Heart left ventricle (tissue), 16 donors: Measurements from ENCODE around the gene OLFM3. TPM values are rescaled to one million over a fixed set of nuclear protein-coding genes. Genes with fewer than 3 reads are reported as not detected.
A peak's percentile ranks its signal among the peaks of the same experiment; 100 is the strongest.

Source experiments
- ATAC-seq, 4 donors: fragments of 200-7000 bp; cut with Tn5 transposase; one replicate each; pipeline ENCODE4 v1.9.1; 2020 to 2022; ENCODE audit warnings: moderate library complexity in 4 of 4, mild to moderate bottlenecking in 3 of 4, moderate number of reproducible peaks in 1 of 4
- DNase-seq, 5 donors: peaks; one replicate each; pipeline ENCODE4 v3.0.0-alpha.2; 2020
- H3K27ac ChIP-seq, 12 donors: fragments of 200-600 bp; sonication (generic) in 4 of 12; one replicate each; pipeline versions ENCODE4 v1.5.0 to v1.8.0; 2016 to 2022; ENCODE audit warnings: mild to moderate bottlenecking in 2 of 12
- H3K27me3 ChIP-seq, 9 donors: fragments of 200-600 bp; sonication (generic) in 2 of 9; one replicate each; pipeline versions ENCODE4 v1.5.1 to v1.8.0; 2016 to 2022; ENCODE audit warnings: mild to moderate bottlenecking in 3 of 9
- H3K36me3 ChIP-seq, 9 donors: fragments of 200-600 bp; sonication (generic) in 2 of 9; one replicate each; pipeline versions ENCODE4 v1.5.0 to v1.8.0; 2018 to 2022; ENCODE audit warnings: mild to moderate bottlenecking in 2 of 9
- H3K4me1 ChIP-seq, 12 donors: fragments of 200-600 bp; sonication (generic) in 4 of 12; one replicate each; pipeline versions ENCODE4 v1.5.0 to v1.8.0; 2016 to 2022; ENCODE audit warnings: mild to moderate bottlenecking in 3 of 12
- H3K4me3 ChIP-seq, 12 donors: fragments of 200-600 bp; sonication (generic) in 4 of 12; one replicate each; pipeline versions ENCODE4 v1.5.0 to v1.8.0; 2017 to 2022; ENCODE audit warnings: mild to moderate bottlenecking in 9 of 12, moderate library complexity in 4 of 12
- H3K9me3 ChIP-seq, 12 donors: fragments of 200-600 bp; sonication (generic) in 4 of 12; one replicate each; pipeline versions ENCODE4 v1.5.0 to v1.8.0; 2016 to 2022; ENCODE audit warnings: mild to moderate bottlenecking in 1 of 12
- CTCF ChIP-seq, 12 donors: fragments of 200-600 bp; sonication (generic) in 4 of 12; IDR thresholded peaks; one replicate each; pipeline versions ENCODE4 v1.5.0 to v1.8.0; 2018 to 2022; ENCODE audit warnings: antibody characterized with exemption in 12 of 12, mild to moderate bottlenecking in 5 of 12
- POLR2A ChIP-seq, 2 donors: fragments of 450-650 bp; IDR thresholded peaks; one replicate each; pipeline ENCODE4 v1.6.1; 2017; ENCODE audit warnings: antibody characterized with exemption in 2 of 2, mild to moderate bottlenecking in 2 of 2, moderate library complexity in 2 of 2
- WGBS, 4 donors: extraction: QIAGEN DNeasy Blood & Tissue Kit in 2 of 4; methylation state at CpG; one replicate each; pipeline versions ENCODE4 v1.1.5 to v1.1.7; 2013 to 2018; 5-methylcytosine and 5-hydroxymethylcytosine counted together
- intact Hi-C, 10 donors: fragments of 100-400 bp; cut with DNase I; formaldehyde crosslinking; loops; one replicate each; pipeline versions ENCODE4 v1.11.1 to v1.14.2; 2022
- polyA plus RNA-seq, 2 donors: library from polyadenylated mRNA; stranded (reverse); fragments of 200-250 nt; gene quantifications; one replicate each; pipeline ENCODE4 v1.2.3, GENCODE V29; 2013
- total RNA-seq, 9 donors: library from RNA; depleted of rRNA in 2 of 9; stranded (reverse); fragments of >200 nt in 2 of 9; fragmentation: NEBNext Ultra II Directional in 3 of 9; extraction: Animal tissue kit (Norgen Biotek cat#: 25700) in 3 of 9; gene quantifications; one replicate each; pipeline versions ENCODE4 v1.1.0 to v1.2.4, GENCODE V29; 2016 to 2023
- donor health status: ischemic (EF 13 %, LVEDD 7.1; RV severe dilation, severe dysfunction).
- donor health status: healthy with polysubstance abuse.
- donor health status: DM: no; HTN: yes; CAD: no.
- donor health status: DM: no; HTN: no; CAD: no.
- donor health status: ischemic (EF 25% LVEDD 6.9; RV normal size, moderate dysfunction).
- donor health status: ischemic (EF 25% LVEDD 5.7; RV mildly dilated, moderate dysfunction).
- donor health status: healthy.
- donor health status: DM: yes; HTN: yes; CAD: no.
- donor health status: ischemic (EF 35%, LVEDD 5.7; RV mildly dilated, moderate dysfunction).
- donor health status: nonischemic (EF 11% LVEDD 7.7; RV severe dilation, severe dysfunction).
- donor health status: DM: yes; HTN: yes; CAD: no.
- donor health status: PGD.
- donor health status: ischemic (EF 29% LVEDD 5.4; RV normal size, mild dysfunction).
- donor health status: nonischemic (EF 23%, LVEDD 6.1; RV moderate dilation, normal function).

The OLFM3 gene
- total and polyA plus RNA-seq, 11 donors, result not detected

DNA sequence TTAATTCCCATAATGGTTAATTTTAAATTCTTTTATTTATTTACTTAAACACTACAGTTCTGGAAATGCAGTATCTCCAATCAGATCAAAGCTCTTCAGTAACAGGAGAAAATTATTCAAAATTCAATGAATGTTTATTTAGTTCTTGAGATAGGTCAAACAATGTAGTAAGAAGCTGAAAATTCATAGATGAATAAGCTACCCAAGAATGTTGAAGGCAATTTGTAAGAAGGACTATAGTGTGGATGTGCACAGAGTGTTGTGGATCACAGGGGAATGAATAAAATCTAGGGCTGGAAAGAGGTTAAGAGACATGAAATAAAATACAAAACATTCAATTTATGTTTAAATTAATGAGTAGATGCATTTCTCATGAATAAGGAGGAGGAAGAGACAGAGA is 72.0 kb downstream of the OLFM3 start:
- TF ChIP-seq POLR2A (IDR thresholded peaks at IDR 0.05) (no peak), CTCF (IDR thresholded peaks at IDR 0.05) (no peak)
- ATAC-seq, result no peak
- H3K9me3 ChIP-seq, result no peaks in the 10 kb centered on the region
- intact Hi-C loops, result loop anchor here in 1 of 10 donors (10.0 kb wide), 1 partner anchor 270 kb away; no protein-coding TSS in a partner anchor
- no peak overlapping the region for H3K27ac ChIP-seq
- no peaks in the 10 kb centered on the region for H3K4me1 ChIP-seq
- DNase-seq, result no peak
- no peaks in the 10 kb centered on the region for H3K27me3 ChIP-seq
- no peaks in the 10 kb centered on the region for H3K36me3 ChIP-seq
- H3K4me3 ChIP-seq, result no peak overlapping the region

DNA sequence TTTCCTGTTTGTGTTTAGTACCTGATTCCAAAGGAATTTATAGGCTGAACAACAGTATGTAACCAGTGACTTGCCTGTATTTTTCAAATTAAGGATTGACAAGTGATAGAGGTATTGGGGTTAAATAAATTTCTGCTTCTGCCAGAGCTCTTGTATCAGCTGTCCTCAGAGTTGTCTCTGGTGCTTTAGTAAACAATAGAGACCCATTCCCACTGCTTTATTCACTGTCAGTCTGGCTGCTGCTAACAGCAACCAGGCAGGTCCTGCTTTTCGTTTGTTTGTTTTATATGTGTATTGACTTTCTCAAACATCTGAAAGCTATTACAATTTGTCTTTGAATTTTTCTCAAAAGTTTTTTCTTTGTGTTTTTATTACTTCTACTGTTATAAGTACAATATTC is 76.1 kb downstream of the OLFM3 start:
- H3K36me3 ChIP-seq, result no peaks in the 10 kb centered on the region
- no peak overlapping the region for H3K27ac ChIP-seq
- no peak overlapping the region for H3K4me3 ChIP-seq
- H3K27me3 ChIP-seq, result no peaks in the 10 kb centered on the region
- no peak for TF ChIP-seq CTCF (IDR thresholded peaks at IDR 0.05)
- no peak for TF ChIP-seq POLR2A (IDR thresholded peaks at IDR 0.05)
- 56 to 62% (median 60%) methylated on average over 1 of the region's 1 CpG for WGBS, 4 donors
- ATAC-seq, result no peak
- intact Hi-C loops, result loop anchor here in 1 of 10 donors (10.0 kb wide), 1 partner anchor 274 kb away; no protein-coding TSS in a partner anchor
- DNase-seq, result no peak
- peaks cover 0 to 8% (median 0%) of the 10 kb centered on the region in 12 donors for H3K4me1 ChIP-seq
- no peaks in the 10 kb centered on the region for H3K9me3 ChIP-seq

GRCh38 chr1:101918277-101918676 is 78.4 kb downstream of the OLFM3 start:
- intact Hi-C loops, result no loop called here
- WGBS, 4 donors, result 84 to 91% (median 86%) methylated on average over 1 of the region's 1 CpG

DNA sequence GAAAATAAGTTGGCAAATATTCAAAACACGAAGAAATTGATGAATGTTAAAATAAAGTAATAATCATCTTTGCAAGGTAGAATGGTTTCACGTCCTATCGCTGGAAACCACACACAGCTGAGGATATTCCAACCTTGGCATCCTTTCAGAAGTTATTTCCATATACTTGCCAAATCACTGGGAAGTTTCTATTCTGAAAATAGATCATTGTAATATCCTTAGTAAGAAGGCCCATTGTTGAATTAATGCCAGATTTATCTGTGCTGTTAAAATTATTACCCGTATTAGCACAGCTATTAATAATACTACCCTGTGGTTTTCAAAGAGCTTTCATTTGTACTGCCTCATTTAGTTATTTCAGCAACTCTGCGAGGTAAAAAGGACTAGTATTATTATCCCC is 81.1 kb downstream of the OLFM3 start:
- peak; percentile 20 to 76 (median 54) for ATAC-seq
- 10 to 32% (median 15%) methylated on average over 5 of the region's 5 CpGs for whole genome bisulfite sequencing, 4 donors
- H3K4me1 ChIP-seq, result peaks cover 0 to 13% (median 0%) of the 10 kb centered on the region in 12 donors
- no peaks in the 10 kb centered on the region for H3K36me3 ChIP-seq
- no peaks in the 10 kb centered on the region for H3K27me3 ChIP-seq
- intact Hi-C loops, result no loop called here
- no peak for TF ChIP-seq POLR2A (IDR thresholded peaks at IDR 0.05)
- no peak for TF ChIP-seq CTCF (IDR thresholded peaks at IDR 0.05)
- no peaks in the 10 kb centered on the region for H3K9me3 ChIP-seq
- H3K4me3 ChIP-seq, result no peak overlapping the region
- no peak overlapping the region for H3K27ac ChIP-seq
- no peak for DNase-seq

More at GRCh38 chr1:101918277-101918676, 78.4 kb downstream of the OLFM3 start:
- no peaks in the 10 kb centered on the region for H3K9me3 ChIP-seq
- no peak overlapping the region for H3K4me3 ChIP-seq
- DNase-seq (no peak), ATAC-seq (no peak)
- peaks cover 0 to 13% (median 0%) of the 10 kb centered on the region in 12 donors for H3K4me1 ChIP-seq
- TF ChIP-seq POLR2A (IDR thresholded peaks at IDR 0.05), result no peak
- TF ChIP-seq CTCF (IDR thresholded peaks at IDR 0.05), result no peak
- H3K27ac ChIP-seq, result no peak overlapping the region
- H3K27me3 ChIP-seq, result no peaks in the 10 kb centered on the region
- H3K36me3 ChIP-seq, result no peaks in the 10 kb centered on the region
